ENCODE results near the gene NTNG2. TPM values are rescaled to one million over a fixed set of nuclear protein-coding genes. Genes with fewer than 3 reads are reported as not detected.

NTNG2 gene
- total and polyA plus RNA-seq, 2 donors (not counting 1 experiment from before 2014, with no cell fraction given), result 1.3 to 2.1 TPM

DNA sequence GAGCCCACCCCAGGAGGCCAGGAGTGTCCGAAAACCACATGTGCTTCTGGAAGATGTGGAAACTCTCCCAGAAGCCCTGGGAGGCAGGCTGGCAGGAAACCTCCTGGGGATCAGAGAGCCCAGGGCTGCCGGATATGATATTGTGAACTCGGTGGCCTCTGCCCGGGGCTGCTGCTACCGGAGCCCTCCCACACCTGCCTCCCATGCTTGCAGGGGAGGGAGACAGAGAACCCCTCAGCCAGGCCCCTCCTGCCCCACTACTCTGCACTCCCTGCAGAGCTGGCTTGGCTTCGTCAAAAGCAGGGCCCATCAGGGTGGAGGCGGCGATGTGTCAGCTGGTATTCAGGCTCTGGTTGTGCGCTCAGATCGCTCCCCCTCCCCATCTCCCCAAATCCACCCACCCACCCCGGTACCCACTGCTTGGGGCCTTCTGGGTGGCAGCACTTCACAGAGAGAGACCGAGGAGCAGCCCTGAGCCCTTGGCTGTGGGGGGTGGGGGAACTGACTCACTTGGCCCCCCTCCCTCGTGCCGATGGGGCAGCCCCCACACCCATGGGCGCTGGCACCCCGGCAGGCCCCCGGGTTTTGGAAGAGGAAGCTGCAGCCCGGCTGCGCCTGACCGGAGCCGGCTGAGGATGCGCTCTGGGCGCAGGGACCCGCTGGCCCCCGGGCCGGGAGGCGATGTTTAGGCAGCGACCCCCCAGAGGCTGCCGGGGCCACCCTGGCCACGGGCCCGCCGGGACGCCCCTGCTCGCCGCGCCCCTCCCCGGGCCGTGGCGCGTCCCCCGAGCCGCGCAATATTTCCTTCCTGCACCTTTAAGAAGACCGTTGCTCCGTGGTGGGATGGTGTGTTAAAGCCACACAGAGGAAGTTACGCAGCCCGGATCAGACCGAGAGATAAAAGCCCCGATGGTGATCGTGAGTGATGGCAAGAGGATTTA, 786 bp upstream of the NTNG2 start:
- H4K20me1 ChIP-seq (ENCODE audit: control insufficient read depth, extremely low read depth, insufficient read depth, low read length), result no peaks in the 10 kb centered on the region
- no peaks in the 10 kb centered on the region for H3K36me3 ChIP-seq (ENCODE audit: control insufficient read depth, insufficient read depth, low read length)
- H3K27me3 ChIP-seq (ENCODE audit: control insufficient read depth, insufficient read depth, low read length), result peaks cover 30% of the 10 kb centered on the region
- no peak for TF ChIP-seq EZH2 (IDR thresholded peaks at IDR 0.05; ENCODE audit: low read length, missing control alignments)
- TF ChIP-seq, protein P1, sequence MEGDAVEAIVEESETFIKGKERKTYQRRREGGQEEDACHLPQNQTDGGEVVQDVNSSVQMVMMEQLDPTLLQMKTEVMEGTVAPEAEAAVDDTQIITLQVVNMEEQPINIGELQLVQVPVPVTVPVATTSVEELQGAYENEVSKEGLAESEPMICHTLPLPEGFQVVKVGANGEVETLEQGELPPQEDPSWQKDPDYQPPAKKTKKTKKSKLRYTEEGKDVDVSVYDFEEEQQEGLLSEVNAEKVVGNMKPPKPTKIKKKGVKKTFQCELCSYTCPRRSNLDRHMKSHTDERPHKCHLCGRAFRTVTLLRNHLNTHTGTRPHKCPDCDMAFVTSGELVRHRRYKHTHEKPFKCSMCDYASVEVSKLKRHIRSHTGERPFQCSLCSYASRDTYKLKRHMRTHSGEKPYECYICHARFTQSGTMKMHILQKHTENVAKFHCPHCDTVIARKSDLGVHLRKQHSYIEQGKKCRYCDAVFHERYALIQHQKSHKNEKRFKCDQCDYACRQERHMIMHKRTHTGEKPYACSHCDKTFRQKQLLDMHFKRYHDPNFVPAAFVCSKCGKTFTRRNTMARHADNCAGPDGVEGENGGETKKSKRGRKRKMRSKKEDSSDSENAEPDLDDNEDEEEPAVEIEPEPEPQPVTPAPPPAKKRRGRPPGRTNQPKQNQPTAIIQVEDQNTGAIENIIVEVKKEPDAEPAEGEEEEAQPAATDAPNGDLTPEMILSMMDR (conservative IDR thresholded peaks at IDR 0.05 in 1 of 2, IDR thresholded peaks at IDR 0.05 in 1 of 2; ENCODE audit: low read depth in 1 of 2, low read length in 2 of 2), result no peak
- peak overlapping the region; percentile 40 to 69 (median 64) for H3K4me3 ChIP-seq (replicated peaks in 1 of 4; ENCODE audit: control extremely low read depth in 1 of 4, insufficient read depth in 1 of 4, low read depth in 3 of 4, low read length in 4 of 4)
- H3K9ac ChIP-seq (ENCODE audit: insufficient read depth, low read length), result peak overlapping the region; percentile 50
- H2AFZ ChIP-seq (ENCODE audit: low read length), result peak overlapping the region; percentile 57
- peak; percentile 74 to 76 for DNase-seq (ENCODE audit: low read depth in 2 of 2)
- no peaks in the 10 kb centered on the region for H3K79me2 ChIP-seq (ENCODE audit: control insufficient read depth, insufficient read depth, low read length)
- no peaks in the 10 kb centered on the region for H3K9me3 ChIP-seq (ENCODE audit: control insufficient read depth, insufficient read depth, low read depth, low read length)
- H3K4me2 ChIP-seq (ENCODE audit: extremely low read depth, insufficient read depth, low read length), result peak overlapping the region; percentile 62
- H3K4me1 ChIP-seq (ENCODE audit: control insufficient read depth, extremely low read depth, insufficient read depth, low read length), result peaks cover 4% of the 10 kb centered on the region
- no peak overlapping the region for H3K27ac ChIP-seq (ENCODE audit: insufficient read depth, low read length)

DNA sequence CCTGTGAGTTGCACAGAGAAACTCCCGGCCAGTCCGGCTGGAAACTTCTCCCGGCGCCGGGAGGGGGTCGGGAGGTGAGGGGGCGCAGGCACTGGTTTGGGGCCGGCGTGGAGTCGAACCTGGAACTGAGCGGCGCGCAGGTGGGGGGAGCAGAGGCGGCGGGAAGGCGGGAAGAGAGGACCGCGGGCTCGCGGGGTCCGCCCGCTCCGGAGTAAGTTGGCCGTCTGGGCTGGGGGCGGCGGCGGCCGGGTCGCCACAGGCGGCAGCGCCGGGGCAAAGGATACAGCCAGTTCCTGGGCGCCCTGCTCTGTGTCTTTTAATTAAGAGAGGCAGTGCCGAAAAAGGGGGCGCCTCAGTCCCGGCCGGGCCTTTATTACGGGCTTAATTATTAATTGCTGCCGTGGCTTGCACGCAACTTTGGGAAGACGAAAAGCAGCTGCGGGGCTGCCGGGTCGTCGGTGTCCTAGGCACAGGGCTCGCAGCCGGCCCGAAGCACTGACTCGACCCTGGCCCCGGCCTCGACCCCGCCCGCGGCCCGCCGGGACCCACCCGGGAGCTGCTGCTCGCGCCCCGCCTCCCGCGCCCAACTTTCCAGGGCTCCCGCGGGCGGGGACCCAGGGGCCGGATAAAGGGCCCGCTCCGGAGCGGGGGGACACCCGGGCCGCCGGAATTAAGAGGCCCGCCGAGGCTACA, 1.1 kb downstream of the NTNG2 start:
- H3K9me3 ChIP-seq (ENCODE audit: control insufficient read depth, insufficient read depth, low read depth, low read length), result no peaks in the 10 kb centered on the region
- no peaks in the 10 kb centered on the region for H3K79me2 ChIP-seq (ENCODE audit: control insufficient read depth, insufficient read depth, low read length)
- peak overlapping the region; percentile 88 for H3K4me2 ChIP-seq (ENCODE audit: extremely low read depth, insufficient read depth, low read length)
- peak overlapping the region; percentile 56 to 71 (median 64) for H3K4me3 ChIP-seq (replicated peaks in 1 of 4; ENCODE audit: control extremely low read depth in 1 of 4, insufficient read depth in 1 of 4, low read depth in 3 of 4, low read length in 4 of 4)
- no peak overlapping the region for H2AFZ ChIP-seq (ENCODE audit: low read length)
- no peaks in the 10 kb centered on the region for H4K20me1 ChIP-seq (ENCODE audit: control insufficient read depth, extremely low read depth, insufficient read depth, low read length)
- DNase-seq (ENCODE audit: low read depth in 2 of 2), result no peak
- peaks cover 30% of the 10 kb centered on the region for H3K27me3 ChIP-seq (ENCODE audit: control insufficient read depth, insufficient read depth, low read length)
- H3K9ac ChIP-seq (ENCODE audit: insufficient read depth, low read length), result no peak overlapping the region
- peak; percentile 67 for TF ChIP-seq EZH2 (IDR thresholded peaks at IDR 0.05; ENCODE audit: low read length, missing control alignments)
- TF ChIP-seq, protein P1 (conservative IDR thresholded peaks at IDR 0.05 in 1 of 2, IDR thresholded peaks at IDR 0.05 in 1 of 2; ENCODE audit: low read depth in 1 of 2, low read length in 2 of 2), result no peak
- H3K4me1 ChIP-seq (ENCODE audit: control insufficient read depth, extremely low read depth, insufficient read depth, low read length), result peaks cover 4% of the 10 kb centered on the region
- H3K27ac ChIP-seq (ENCODE audit: insufficient read depth, low read length), result no peak overlapping the region
- H3K36me3 ChIP-seq (ENCODE audit: control insufficient read depth, insufficient read depth, low read length), result no peaks in the 10 kb centered on the region

DNA sequence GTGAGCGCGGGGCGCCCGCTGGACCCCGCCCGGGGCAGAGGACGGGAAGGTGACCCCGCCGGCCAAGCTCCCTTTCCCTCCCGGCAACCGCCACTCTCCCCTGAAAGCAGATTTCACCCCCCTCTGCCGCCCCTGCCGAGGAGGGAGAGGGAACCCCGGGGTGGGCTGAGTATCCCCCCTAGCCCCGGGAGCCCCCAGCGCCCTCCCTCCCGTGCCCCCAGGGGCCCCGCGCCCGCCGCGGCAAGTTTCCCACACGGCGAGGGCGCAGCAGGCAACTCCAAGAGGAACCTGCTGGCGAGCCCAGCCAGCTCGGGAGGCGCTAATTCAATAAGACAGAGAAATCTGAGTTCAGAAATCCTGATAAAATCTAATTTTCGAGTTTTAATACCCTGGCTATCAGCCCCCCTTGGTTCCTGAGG, 1.6 kb downstream of the NTNG2 start:
- TF ChIP-seq, protein P1 (conservative IDR thresholded peaks at IDR 0.05 in 1 of 2, IDR thresholded peaks at IDR 0.05 in 1 of 2; ENCODE audit: low read depth in 1 of 2, low read length in 2 of 2), result no peak
- no peak for TF ChIP-seq EZH2 (IDR thresholded peaks at IDR 0.05; ENCODE audit: low read length, missing control alignments)
- H4K20me1 ChIP-seq (ENCODE audit: control insufficient read depth, extremely low read depth, insufficient read depth, low read length), result no peaks in the 10 kb centered on the region
- H3K27me3 ChIP-seq (ENCODE audit: control insufficient read depth, insufficient read depth, low read length), result peaks cover 30% of the 10 kb centered on the region
- no peaks in the 10 kb centered on the region for H3K36me3 ChIP-seq (ENCODE audit: control insufficient read depth, insufficient read depth, low read length)
- peak; percentile 26 to 30 for DNase-seq (ENCODE audit: low read depth in 2 of 2)
- H3K4me2 ChIP-seq (ENCODE audit: extremely low read depth, insufficient read depth, low read length), result no peak overlapping the region
- peaks cover 4% of the 10 kb centered on the region for H3K4me1 ChIP-seq (ENCODE audit: control insufficient read depth, extremely low read depth, insufficient read depth, low read length)
- no peak overlapping the region for H3K9ac ChIP-seq (ENCODE audit: insufficient read depth, low read length)
- H3K27ac ChIP-seq (ENCODE audit: insufficient read depth, low read length), result no peak overlapping the region
- H2AFZ ChIP-seq (ENCODE audit: low read length), result no peak overlapping the region
- peak overlapping the region in 2 of 4 experiments; percentile 59 to 71 for H3K4me3 ChIP-seq (replicated peaks in 1 of 4; ENCODE audit: control extremely low read depth in 1 of 4, insufficient read depth in 1 of 4, low read depth in 3 of 4, low read length in 4 of 4)
- no peaks in the 10 kb centered on the region for H3K79me2 ChIP-seq (ENCODE audit: control insufficient read depth, insufficient read depth, low read length)
- H3K9me3 ChIP-seq (ENCODE audit: control insufficient read depth, insufficient read depth, low read depth, low read length), result no peaks in the 10 kb centered on the region
